Umbilical cord (tissue), 2 donors: ENCODE results near the gene NFATC4. TPM values are rescaled to one million over a fixed set of nuclear protein-coding genes. Genes with fewer than 3 reads are reported as not detected.
"Not testable (repeated sequence)": the region's sequence is repeated elsewhere in the genome, so short reads cannot be mapped to it uniquely, and the experiment has no call there.

ENCODE experiments used
- DNase-seq: peaks from one replicate; pipeline ENCODE4 v3.0.0-alpha.2; 2015; ENCODE audit warnings: low spot score
- total RNA-seq: library from RNA; depleted of rRNA; stranded (reverse); fragments of >200 nt; gene quantifications from one replicate; pipeline ENCODE4 v1.2.3, GENCODE V29; 2014; ENCODE audit warnings: low replicate concordance; ENCODE audit not compliant: insufficient read depth

The NFATC4 gene
- total RNA-seq, 1 donor from 2014 or later, result 40.0 TPM

GRCh38 chr14:24366721-24367513 is 1.1 kb upstream of the NFATC4 start:
- DNase-seq, result peak; percentile 98

- no peak for DNase-seq
Measured at GRCh38 chr14:24368212-24368561, 203 bp downstream of the NFATC4 start.

GRCh38 chr14:24368562-24369252 is 723 bp downstream of the NFATC4 start:
- peak; percentile 82 for DNase-seq

GRCh38 chr14:24369463-24369862 is 1.5 kb downstream of the NFATC4 start:
- DNase-seq, result no peak

- DNase-seq, result no peak
Measured at GRCh38 chr14:24369907-24370687, 2.1 kb downstream of the NFATC4 start.

- DNase-seq, result no peak
Measured at GRCh38 chr14:24370748-24371147, 2.8 kb downstream of the NFATC4 start.

- not testable (repeated sequence) for DNase-seq
Measured at GRCh38 chr14:24371605-24372004, 3.6 kb downstream of the NFATC4 start.

GRCh38 chr14:24372701-24373416 is 4.9 kb downstream of the NFATC4 start:
- DNase-seq, result peak; percentile 69

- DNase-seq, result no peak
Measured at GRCh38 chr14:24376448-24377070, 8.6 kb downstream of the NFATC4 start.

- DNase-seq, result no peak
Measured at GRCh38 chr14:24377126-24377525, 9.1 kb downstream of the NFATC4 start.

GRCh38 chr14:24377657-24378056 is 9.7 kb downstream of the NFATC4 start:
- peak; percentile 59 for DNase-seq

- no peak for DNase-seq
Measured at GRCh38 chr14:24378327-24378726, 10.3 kb downstream of the NFATC4 start.

GRCh38 chr14:24378981-24379906 is 11.3 kb downstream of the NFATC4 start:
- DNase-seq, result no peak

GRCh38 chr14:24379907-24380730 is 12.1 kb downstream of the NFATC4 start:
- DNase-seq, result no peak

- DNase-seq, result no peak
Measured at GRCh38 chr14:24381363-24382063, 13.5 kb downstream of the NFATC4 start.

GRCh38 chr14:24382064-24382371 is 14.0 kb downstream of the NFATC4 start:
- no peak for DNase-seq

- no peak for DNase-seq
Measured at GRCh38 chr14:24384169-24384568, 16.2 kb downstream of the NFATC4 start.

- DNase-seq, result no peak
Measured at GRCh38 chr14:24385524-24385923, 17.5 kb downstream of the NFATC4 start.

- DNase-seq, result no peak
Measured at GRCh38 chr14:24387009-24387345, 19.0 kb downstream of the NFATC4 start.
